ENCODE results near the gene TRNAU1AP.
"Not testable (repeated sequence)": the region's sequence is repeated elsewhere in the genome, so short reads cannot be mapped to it uniquely, and the experiment has no call there.

Gene TRNAU1AP

GRCh38 chr1:28552758-28553663 is at the start of gene TRNAU1AP:
TSS of gene TRNAU1AP (plus strand) at chr1:28553085. CDS start at chr1:28553111, 26 bp downstream.
- Mint-ChIP-seq H3K27me3 (ENCODE audit: low read depth) (no peaks in the 10 kb centered on the region), H3K4me1 (ENCODE audit: low read depth) (peaks cover 15% of the 10 kb centered on the region), H3K27ac (peak within 1 kb of the TSS; percentile 99), H3K9me3 (no peaks in the 10 kb centered on the region), H3K4me3 (peak within 1 kb of the TSS; percentile 99), H3K36me3 (ENCODE audit: low read depth) (peaks cover 17% of the 10 kb centered on the region)

DNA sequence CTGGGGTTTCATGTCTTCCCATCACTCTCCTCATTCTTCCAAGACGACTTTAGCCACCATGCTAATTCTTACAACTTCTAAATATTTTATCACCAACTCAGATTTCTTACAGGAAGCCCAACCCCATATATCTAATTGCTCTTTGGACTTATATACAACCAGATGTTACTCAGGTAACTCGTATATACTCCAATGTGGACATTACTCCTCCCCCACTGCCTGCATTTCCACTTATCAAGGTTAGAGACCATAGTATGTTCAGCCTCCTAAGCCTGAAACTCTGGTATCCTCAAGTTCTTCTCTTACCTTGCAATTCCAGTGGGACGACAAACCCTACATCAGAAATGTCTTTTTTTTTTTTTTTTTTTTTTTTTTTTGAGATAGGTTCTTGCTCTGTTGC is 49.8 kb upstream of the TRNAU1AP start:
- no peaks in the 10 kb centered on the region for H3K9me3 Mint-ChIP-seq
- no peaks in the 10 kb centered on the region for H3K27me3 Mint-ChIP-seq (ENCODE audit: low read depth)
- peaks cover 26% of the 10 kb centered on the region for H3K36me3 Mint-ChIP-seq (ENCODE audit: low read depth)
- peaks cover 8% of the 10 kb centered on the region for H3K4me1 Mint-ChIP-seq (ENCODE audit: low read depth)
- H3K4me3 Mint-ChIP-seq = no peak overlapping the region
- H3K27ac Mint-ChIP-seq = no peak overlapping the region

DNA sequence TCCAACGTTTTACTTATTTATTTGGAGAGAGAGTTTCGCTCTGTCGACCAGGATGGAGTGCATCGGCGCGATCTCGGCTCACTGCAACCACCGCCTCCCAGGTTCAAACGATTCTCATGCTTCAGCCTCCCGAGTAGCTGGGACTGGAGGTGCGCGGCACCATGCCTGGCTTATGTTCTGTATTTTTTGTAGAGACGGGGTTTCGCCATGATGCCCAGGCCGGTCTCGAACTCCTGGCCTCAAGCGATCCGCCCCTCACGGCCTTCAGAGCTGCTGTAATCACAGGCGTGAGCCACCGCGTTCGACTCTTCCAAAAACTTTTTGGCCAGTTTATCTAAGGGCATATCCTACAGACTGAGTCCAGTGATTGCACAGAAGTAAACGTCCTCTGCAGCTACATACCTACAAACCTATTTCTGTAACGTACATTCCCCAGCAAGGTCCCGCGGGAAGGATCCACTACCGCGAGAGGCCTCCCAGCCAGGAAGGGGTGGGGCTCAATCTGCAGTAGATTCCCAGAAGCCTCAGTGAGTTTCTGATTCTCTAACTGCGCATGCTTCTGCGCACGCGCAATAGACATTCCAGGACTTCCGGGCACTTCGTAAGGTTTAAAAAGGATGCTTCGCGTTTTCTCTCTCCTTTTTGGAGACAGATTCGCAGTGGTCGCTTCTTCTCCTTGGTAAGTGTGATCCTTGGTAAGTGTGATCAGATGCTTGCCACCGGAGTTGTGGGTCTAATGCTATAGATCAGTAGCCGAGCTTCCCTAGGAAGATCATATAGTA is 47.3 kb upstream of the TRNAU1AP start, which contains the start of gene RCC1:
RCC1 (plus strand) TSS at position 638 of the 782 bp plus-strand sequence. CDS start 23,824 bp downstream, outside the sequence.
- peak within 1 kb of the TSS; percentile 99 for H3K4me3 Mint-ChIP-seq
- peaks cover 31% of the 10 kb centered on the region for H3K4me1 Mint-ChIP-seq (ENCODE audit: low read depth)
- no peaks in the 10 kb centered on the region for H3K9me3 Mint-ChIP-seq
- H3K27ac Mint-ChIP-seq = peak within 1 kb of the TSS; percentile 98
- H3K36me3 Mint-ChIP-seq (ENCODE audit: low read depth) = peaks cover 49% of the 10 kb centered on the region
- H3K27me3 Mint-ChIP-seq (ENCODE audit: low read depth) = no peaks in the 10 kb centered on the region

GRCh38 chr1:28506907-28507246 is 46.0 kb upstream of the TRNAU1AP start:
- H3K4me3 Mint-ChIP-seq = peak overlapping the region; percentile 99
- H3K36me3 Mint-ChIP-seq (ENCODE audit: low read depth) = peaks cover 55% of the 10 kb centered on the region
- H3K4me1 Mint-ChIP-seq (ENCODE audit: low read depth) = peaks cover 36% of the 10 kb centered on the region
- H3K9me3 Mint-ChIP-seq = no peaks in the 10 kb centered on the region
- peak overlapping the region; percentile 98 for H3K27ac Mint-ChIP-seq
- H3K27me3 Mint-ChIP-seq (ENCODE audit: low read depth) = no peaks in the 10 kb centered on the region

GRCh38 chr1:28507247-28507645 is 45.6 kb upstream of the TRNAU1AP start:
- H3K9me3 Mint-ChIP-seq = no peaks in the 10 kb centered on the region
- H3K36me3 Mint-ChIP-seq (ENCODE audit: low read depth) = peaks cover 59% of the 10 kb centered on the region
- no peaks in the 10 kb centered on the region for H3K27me3 Mint-ChIP-seq (ENCODE audit: low read depth)
- peak overlapping the region; percentile 98 for H3K27ac Mint-ChIP-seq
- H3K4me1 Mint-ChIP-seq (ENCODE audit: low read depth) = peaks cover 39% of the 10 kb centered on the region
- peak overlapping the region; percentile 99 for H3K4me3 Mint-ChIP-seq

DNA sequence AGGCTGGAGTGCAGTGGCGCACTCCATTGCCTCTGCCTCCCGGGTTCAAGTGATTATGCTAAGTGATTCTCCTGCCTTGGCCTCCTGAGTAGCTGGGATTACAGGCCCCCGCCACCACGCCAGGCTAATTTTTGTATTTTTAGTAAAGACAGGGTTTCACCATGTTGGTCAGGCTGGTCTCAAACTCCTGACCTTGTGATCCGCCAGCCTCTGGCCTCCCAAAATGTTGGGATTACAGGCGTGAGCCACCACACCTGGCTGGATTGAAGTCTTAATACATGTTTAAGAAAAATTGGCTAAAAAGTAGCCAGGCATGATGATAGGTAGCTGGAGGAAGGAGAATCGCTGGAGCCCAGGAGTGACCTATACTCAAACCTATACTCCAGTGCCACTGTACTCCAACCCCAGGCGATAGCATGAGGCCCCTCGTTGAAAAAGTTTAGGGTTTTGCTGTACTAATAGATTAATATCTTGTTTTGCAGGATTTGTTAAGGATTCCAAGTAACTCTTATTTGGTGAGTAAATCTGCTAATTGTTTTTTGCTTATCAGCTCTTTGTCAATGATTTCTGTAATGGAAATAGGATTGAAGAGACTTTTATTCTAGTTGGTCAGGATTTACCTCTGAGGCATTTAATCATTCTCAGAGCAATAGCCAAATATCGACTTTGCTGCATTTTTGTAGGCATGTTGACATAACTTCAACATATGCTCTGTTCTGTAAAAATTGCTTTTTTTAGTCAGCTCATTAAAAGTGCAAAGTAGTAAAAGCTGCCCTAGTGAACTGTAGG is 45.0 kb upstream of the TRNAU1AP start:
- H3K36me3 Mint-ChIP-seq (ENCODE audit: low read depth) = peaks cover 64% of the 10 kb centered on the region
- H3K27ac Mint-ChIP-seq = peak overlapping the region; percentile 98
- H3K27me3 Mint-ChIP-seq (ENCODE audit: low read depth) = no peaks in the 10 kb centered on the region
- H3K4me1 Mint-ChIP-seq (ENCODE audit: low read depth) = peaks cover 44% of the 10 kb centered on the region
- no peaks in the 10 kb centered on the region for H3K9me3 Mint-ChIP-seq
- H3K4me3 Mint-ChIP-seq = peak overlapping the region; percentile 99

- Mint-ChIP-seq H3K27me3 (ENCODE audit: low read depth) (no peaks in the 10 kb centered on the region), H3K4me3 (peak overlapping the region; percentile 99), H3K9me3 (no peaks in the 10 kb centered on the region), H3K4me1 (ENCODE audit: low read depth) (peaks cover 44% of the 10 kb centered on the region), H3K36me3 (ENCODE audit: low read depth) (peaks cover 66% of the 10 kb centered on the region), H3K27ac (peak overlapping the region; percentile 98)
Observed at GRCh38 chr1:28508435-28508754, 44.5 kb upstream of the TRNAU1AP start.

GRCh38 chr1:28509705-28510272 is 43.1 kb upstream of the TRNAU1AP start:
- peak overlapping the region; percentile 98 for H3K27ac Mint-ChIP-seq
- no peaks in the 10 kb centered on the region for H3K9me3 Mint-ChIP-seq
- H3K4me3 Mint-ChIP-seq = peak overlapping the region; percentile 99
- H3K36me3 Mint-ChIP-seq (ENCODE audit: low read depth) = peaks cover 69% of the 10 kb centered on the region
- H3K4me1 Mint-ChIP-seq (ENCODE audit: low read depth) = peaks cover 44% of the 10 kb centered on the region
- no peaks in the 10 kb centered on the region for H3K27me3 Mint-ChIP-seq (ENCODE audit: low read depth)

DNA sequence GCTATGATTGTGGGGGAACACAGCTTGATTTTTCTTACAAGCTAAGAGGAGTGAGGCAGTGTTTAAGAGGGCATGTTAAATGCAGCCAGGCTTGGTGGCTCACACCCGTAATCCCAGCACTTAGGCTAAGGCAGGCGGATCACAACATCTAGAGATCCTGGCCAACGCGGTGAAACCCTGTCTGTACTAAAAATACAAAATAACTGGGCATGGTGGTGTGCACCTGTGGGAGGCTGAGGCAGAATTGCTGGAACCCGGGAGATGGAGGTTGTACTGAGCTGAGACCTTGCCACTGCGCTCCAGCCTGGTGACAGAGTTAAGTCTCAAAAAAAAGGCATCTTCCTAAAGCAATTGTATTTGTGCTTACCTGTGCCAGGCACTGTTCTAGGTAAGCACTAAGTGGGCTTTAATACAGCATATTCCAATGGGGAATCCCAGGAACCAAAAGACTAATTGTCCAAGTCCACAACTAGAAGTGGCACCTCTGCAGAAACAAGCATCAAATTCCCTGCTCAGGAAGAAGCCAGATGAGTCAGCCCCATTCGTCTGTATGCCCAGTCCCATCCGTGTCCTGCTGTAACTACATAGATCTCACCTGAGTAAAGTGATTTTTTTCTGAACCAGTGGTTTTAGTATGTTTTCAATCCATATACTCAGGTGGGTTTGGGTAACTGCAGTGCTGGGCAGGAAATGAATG is 42.5 kb upstream of the TRNAU1AP start:
- no peaks in the 10 kb centered on the region for H3K9me3 Mint-ChIP-seq
- H3K36me3 Mint-ChIP-seq (ENCODE audit: low read depth) = peaks cover 70% of the 10 kb centered on the region
- H3K27ac Mint-ChIP-seq = peak overlapping the region; percentile 98
- H3K4me1 Mint-ChIP-seq (ENCODE audit: low read depth) = peaks cover 42% of the 10 kb centered on the region
- peak overlapping the region; percentile 99 for H3K4me3 Mint-ChIP-seq
- H3K27me3 Mint-ChIP-seq (ENCODE audit: low read depth) = no peaks in the 10 kb centered on the region

DNA sequence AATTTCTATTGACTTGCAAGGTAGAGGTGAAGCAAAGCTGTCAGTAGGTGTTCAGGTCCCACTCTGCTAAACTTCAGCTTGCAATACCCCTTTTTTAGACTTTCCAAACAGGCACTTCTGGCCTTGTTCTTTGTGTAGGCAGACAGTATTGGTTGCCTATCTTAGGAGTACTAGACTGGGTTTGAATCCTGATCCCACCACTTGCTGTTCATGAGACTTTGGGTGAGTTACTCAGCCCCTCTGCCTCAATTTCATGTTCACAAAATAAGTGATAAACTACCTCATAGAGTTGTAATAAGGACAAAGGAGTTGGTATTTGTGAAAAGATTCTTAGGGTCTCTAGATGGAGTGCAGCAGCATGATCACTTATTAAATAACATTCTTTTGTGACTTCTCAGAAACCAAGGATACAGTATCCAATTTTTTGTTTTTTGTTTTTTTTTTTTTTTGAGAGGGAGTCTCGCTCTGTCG is 41.9 kb upstream of the TRNAU1AP start:
- no peaks in the 10 kb centered on the region for H3K9me3 Mint-ChIP-seq
- H3K27me3 Mint-ChIP-seq (ENCODE audit: low read depth) = no peaks in the 10 kb centered on the region
- H3K36me3 Mint-ChIP-seq (ENCODE audit: low read depth) = peaks cover 65% of the 10 kb centered on the region
- H3K27ac Mint-ChIP-seq = peak overlapping the region; percentile 98
- peaks cover 36% of the 10 kb centered on the region for H3K4me1 Mint-ChIP-seq (ENCODE audit: low read depth)
- peak overlapping the region; percentile 99 for H3K4me3 Mint-ChIP-seq

- H3K4me1 Mint-ChIP-seq (ENCODE audit: low read depth) = peaks cover 36% of the 10 kb centered on the region
- H3K9me3 Mint-ChIP-seq = no peaks in the 10 kb centered on the region
- H3K36me3 Mint-ChIP-seq (ENCODE audit: low read depth) = peaks cover 56% of the 10 kb centered on the region
- H3K27me3 Mint-ChIP-seq (ENCODE audit: low read depth) = no peaks in the 10 kb centered on the region
- H3K27ac Mint-ChIP-seq = peak overlapping the region; percentile 81
- peak overlapping the region; percentile 48 for H3K4me3 Mint-ChIP-seq
Observed at GRCh38 chr1:28512058-28512611, 40.8 kb upstream of the TRNAU1AP start.

DNA sequence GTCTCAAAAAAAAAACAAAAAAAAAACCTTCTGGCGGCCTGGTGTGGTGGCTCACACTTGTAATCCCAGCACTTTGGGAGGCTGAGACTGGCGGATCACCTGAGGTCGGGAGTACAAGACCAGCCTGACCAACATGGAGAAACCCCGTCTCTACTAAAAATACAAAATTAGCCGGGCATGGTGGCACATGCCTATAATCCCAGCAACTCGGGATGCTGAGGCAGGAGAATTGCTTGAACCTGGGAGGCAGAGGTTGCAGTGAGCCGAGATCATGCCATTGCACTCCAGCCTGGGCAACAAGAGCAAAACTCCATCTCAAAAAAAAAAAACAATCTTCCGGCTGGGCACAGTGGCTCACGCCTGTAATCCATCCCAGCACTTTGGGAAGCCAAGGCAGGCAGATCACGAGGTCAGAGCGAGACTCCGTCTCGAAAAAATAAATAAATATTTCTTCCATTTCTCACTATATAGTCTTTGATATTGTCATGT is 38.4 kb upstream of the TRNAU1AP start:
- not testable (repeated sequence) for H3K9me3 Mint-ChIP-seq; H3K4me3 Mint-ChIP-seq; H3K27me3 Mint-ChIP-seq (ENCODE audit: low read depth)
- H3K36me3 Mint-ChIP-seq (ENCODE audit: low read depth) = peaks cover 38% of the 10 kb centered on the region
- peak overlapping the region; percentile 15 for H3K27ac Mint-ChIP-seq
- H3K4me1 Mint-ChIP-seq (ENCODE audit: low read depth) = peaks cover 34% of the 10 kb centered on the region

- H3K27me3 Mint-ChIP-seq (ENCODE audit: low read depth) = no peaks in the 10 kb centered on the region
- peak overlapping the region; percentile 63 for H3K27ac Mint-ChIP-seq
- peaks cover 22% of the 10 kb centered on the region for H3K4me1 Mint-ChIP-seq (ENCODE audit: low read depth)
- no peak overlapping the region for H3K4me3 Mint-ChIP-seq
- H3K36me3 Mint-ChIP-seq (ENCODE audit: low read depth) = peaks cover 21% of the 10 kb centered on the region
- H3K9me3 Mint-ChIP-seq = no peaks in the 10 kb centered on the region
Observed at GRCh38 chr1:28516518-28516956, 36.3 kb upstream of the TRNAU1AP start.
